Stimulated activated CD4-positive, alpha-beta T cell treated with anti-CD3 and anti-CD28 coated beads, Interleukin-15, amount 100 ng/mL, for 48 hours (primary cell): ENCODE data around the gene MRPS26.
A peak's percentile ranks its signal among the peaks of the same experiment; 100 is the strongest.
"Not testable (repeated sequence)": the region's sequence is repeated elsewhere in the genome, so short reads cannot be mapped to it uniquely, and the experiment has no call there.

ENCODE experiments used
- DNase-seq, 2 donors: peaks; one replicate each; pipeline ENCODE4 v3.0.0-alpha.2; 2020; ENCODE audit warnings: low read depth in 2 of 2

The MRPS26 gene

DNA sequence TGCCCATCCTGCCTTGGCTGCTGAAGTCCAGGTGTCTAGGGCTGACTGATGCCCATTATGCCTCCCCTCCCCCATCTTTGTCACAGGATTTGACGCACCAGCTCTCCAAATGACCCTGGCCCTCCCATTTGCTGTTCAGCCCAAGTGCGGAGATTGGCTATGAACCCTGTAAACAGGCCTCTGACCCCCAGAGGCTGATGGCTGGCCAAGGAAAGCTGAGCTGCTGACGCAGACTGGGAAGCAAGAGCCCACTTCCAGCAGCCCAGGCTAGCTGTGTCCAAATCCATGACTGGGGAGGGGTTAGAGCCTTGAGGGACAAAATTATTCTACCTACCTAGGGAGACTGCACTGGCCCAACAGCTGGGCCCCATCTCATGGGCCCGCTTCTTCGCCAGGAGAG, 3.2 kb upstream of the MRPS26 start:
- DNase-seq: no peak

GRCh38 chr20:3043322-3043721, 2.5 kb upstream of the MRPS26 start, which contains the start of gene GNRH2:
TSS of gene GNRH2 (plus strand) at chr20:3043622. CDS start at chr20:3044415, 793 bp downstream.
- DNase-seq: no peak

DNA sequence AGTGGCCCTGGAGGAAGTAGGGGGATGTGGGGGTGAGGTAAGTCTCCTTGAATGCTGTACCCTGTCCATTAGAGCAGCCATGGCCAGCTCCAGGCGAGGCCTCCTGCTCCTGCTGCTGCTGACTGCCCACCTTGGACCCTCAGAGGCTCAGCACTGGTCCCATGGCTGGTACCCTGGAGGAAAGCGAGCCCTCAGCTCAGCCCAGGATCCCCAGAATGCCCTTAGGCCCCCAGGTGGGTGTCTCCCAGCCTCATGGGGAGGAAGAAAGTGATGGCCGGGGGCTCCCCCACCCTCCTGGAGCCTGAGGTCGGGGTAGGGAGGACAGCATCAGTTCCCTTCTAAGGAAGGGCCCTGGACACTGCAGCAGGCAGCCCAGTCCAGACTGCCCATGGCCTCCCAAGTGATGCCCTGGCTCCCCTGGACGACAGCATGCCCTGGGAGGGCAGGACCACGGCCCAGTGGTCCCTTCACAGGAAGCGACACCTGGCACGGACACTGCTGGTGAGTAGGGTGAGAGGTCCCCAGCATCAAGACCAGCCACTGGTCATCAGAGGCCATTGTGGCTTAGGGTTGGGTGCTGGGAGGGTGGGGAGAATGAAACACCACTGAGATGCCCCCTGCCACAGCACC, 1.4 kb upstream of the MRPS26 start:
- DNase-seq: no peak

DNA sequence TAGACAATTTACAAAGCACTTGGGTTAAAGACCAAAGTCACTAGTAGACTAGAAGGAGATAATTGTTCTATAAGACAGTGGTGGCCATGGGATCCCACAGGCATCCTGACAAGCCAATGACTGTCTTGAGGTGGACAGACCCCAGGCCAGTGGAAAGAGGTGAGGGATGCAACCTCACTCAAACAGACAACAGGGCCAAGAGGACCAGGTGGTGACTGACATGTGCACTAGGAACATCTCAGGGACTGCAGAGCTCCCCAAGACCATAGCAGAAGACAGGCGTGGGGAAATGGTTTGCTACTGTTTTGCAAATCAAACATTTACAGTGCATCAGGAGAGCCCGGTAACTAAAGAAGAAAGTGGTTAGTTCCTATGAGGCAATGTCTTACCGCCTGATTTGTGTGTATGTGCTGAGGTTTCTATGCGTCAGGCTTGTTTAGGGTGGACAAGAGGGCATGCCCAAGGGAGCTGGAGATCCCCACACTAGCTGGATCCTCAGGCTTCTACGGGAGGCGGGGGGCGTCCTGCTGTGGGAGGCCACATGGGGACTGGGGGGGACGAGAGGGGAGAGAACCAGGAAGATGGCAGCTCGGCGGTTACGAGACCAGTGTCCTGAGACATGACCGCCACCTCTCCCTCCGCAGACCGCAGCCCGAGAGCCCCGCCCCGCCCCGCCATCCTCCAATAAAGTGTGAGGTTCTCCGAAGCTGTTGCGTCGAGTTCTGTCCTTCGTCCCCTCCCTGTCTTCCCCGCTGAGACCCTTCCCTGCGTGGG, 623 bp upstream of the MRPS26 start:
- peak; percentile 50 to 51 for DNase-seq

DNA sequence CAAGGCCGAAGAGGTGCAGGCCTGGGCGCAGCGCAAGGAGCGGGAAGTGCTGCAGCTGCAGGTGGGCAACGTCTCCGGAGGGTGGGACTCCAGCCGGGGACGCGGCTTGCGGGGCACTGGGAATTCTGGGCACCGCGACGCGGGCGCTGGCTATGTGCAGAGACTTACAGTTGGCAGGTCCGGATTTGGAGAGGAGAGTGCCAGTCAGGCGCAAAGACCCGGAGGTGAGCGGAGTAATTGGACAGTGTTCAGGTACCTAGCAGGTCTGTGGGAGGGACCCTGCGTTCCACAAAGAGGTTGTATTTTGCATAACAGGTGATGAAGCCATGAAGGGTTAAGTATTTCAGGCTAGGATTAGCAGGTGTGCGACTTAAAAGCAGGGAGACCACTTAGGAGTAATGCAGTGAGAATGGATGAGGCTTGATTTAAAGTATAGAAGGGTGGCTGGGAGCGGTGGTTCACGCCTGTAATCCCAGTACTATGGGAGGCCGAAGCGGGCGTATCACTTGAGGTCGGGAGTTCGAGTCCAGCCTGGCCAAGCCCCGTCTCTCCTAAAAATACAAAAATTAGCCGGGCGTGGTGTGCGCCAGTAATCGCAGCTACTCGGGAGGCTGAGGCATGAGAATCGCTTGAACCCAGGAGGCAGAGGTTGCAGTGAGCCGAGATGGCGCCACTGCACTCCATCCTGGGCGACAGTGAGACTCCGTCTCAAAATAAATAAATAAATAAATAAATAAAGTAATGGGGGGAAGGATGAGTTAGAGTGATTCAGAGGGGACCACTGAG, 1.0 kb downstream of the MRPS26 start:
- DNase-seq: no peak

- DNase-seq: no peak
These were observed 1.9 kb downstream of the MRPS26 start for GRCh38 chr20:3047486-3048419.

GRCh38 chr20:3051385-3052019, 5.7 kb downstream of the MRPS26 start:
- no peak for DNase-seq

GRCh38 chr20:3059489-3059888, 13.6 kb downstream of the MRPS26 start:
- no peak for DNase-seq

DNA sequence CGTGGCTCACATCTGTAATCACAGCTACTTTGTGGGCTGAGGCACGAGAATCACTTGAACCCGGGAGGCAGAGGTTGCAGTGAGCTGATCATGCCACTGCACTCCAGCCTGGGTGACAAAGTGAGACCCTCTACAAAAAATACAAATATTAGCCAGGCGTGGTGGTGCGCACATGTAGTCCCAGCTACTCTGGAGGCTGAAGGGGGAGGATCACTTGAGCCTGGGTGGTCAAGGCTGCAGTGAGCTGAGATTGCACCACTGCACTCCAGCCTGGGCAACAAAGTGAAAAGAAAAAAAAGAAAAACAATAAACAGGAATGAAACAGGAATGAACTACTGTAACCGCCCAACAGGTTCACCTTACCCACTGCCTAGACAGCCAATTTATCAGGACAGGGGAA, 18.3 kb downstream of the MRPS26 start:
- DNase-seq: not testable (repeated sequence)

DNA sequence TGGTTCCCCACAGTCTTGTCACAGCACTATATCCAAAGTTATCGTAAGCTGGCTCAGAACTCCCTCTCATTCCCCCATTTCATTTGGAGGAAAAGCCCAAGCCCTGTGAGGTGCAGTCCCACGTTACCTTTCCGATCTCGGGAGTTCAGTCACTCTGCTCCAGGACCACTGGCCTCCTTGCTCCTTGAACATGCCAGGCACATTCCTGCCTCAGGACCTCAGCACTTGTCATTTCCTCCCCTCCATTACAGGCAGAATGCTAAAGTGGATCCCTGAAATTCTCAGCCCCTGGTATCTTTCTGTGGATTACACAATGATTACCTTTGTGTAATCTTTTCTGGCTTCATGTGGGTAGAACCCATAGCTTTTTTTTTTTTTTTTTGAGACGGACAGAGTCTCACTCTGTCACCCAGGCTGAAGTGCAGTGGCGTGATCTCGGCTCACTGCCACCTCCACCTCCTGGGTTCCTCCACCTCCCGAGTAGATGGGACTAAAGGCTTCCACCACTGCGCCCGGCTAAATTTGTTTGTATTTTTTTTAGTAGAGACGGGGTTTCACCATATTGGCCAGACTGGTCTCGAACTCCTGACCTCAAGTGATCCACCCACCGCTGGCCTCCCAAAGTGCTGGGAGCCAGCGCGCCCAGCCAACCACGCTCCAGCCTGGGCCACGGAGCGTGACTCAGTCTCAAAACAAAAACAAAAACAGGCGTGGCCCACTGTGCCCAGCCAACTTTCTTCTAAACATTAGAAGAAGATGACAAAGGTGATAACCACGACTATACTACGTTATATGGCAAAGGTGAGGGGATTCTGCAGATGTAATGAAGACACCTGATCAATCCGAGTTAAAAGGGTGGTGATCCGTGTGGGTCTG, 21.5 kb downstream of the MRPS26 start:
- no peak for DNase-seq

GRCh38 chr20:3068075-3068474, 22.2 kb downstream of the MRPS26 start:
- DNase-seq: no peak

DNA sequence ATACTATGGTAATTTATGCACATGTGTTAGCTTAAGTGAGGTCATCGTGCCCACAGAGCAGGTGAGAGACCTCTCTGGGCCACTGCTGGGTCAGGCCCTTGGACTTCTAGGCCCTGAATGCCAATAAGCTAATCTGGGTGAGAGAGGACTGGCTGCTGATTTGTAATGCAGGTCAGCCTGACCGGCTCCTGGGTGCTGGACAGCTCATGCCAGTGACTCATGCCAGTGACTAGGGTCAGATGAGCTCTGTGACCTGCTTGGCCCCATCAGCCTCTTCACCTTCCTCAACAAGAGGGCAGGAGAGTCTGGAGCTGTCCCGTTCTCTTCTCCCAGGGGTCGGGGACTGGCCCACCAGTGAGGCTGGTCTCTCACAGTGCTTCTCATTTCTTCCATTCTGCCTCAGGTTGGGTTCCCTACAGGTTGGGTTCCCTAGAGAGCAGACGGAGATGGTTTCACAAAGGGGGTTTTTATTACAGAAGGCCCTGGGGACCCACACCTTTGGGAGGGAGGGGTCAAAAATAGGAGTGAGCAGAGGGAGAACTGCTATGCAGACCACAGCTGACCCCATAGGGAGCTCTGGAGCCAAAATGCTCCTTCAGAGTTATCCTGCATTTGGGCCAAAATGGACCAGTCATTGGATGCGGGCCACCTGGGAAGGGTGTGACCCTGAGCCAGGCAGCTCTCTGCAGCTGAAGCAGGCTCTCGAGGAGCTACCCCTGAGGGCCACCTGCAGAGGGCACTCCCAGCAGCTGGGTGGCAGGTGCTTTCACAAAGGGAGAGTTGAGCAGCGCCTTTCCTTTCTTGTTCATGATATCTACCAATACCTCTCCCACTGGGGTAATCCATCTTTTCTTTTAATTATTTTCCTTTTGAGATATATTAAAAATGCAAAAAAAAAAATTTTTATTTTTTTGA, 23.4 kb downstream of the MRPS26 start:
- DNase-seq: no peak

- no peak for DNase-seq
These were observed 24.9 kb downstream of the MRPS26 start for GRCh38 chr20:3070725-3071124.

- DNase-seq: no peak
These were observed 25.4 kb downstream of the MRPS26 start for GRCh38 chr20:3071266-3071609.

DNA sequence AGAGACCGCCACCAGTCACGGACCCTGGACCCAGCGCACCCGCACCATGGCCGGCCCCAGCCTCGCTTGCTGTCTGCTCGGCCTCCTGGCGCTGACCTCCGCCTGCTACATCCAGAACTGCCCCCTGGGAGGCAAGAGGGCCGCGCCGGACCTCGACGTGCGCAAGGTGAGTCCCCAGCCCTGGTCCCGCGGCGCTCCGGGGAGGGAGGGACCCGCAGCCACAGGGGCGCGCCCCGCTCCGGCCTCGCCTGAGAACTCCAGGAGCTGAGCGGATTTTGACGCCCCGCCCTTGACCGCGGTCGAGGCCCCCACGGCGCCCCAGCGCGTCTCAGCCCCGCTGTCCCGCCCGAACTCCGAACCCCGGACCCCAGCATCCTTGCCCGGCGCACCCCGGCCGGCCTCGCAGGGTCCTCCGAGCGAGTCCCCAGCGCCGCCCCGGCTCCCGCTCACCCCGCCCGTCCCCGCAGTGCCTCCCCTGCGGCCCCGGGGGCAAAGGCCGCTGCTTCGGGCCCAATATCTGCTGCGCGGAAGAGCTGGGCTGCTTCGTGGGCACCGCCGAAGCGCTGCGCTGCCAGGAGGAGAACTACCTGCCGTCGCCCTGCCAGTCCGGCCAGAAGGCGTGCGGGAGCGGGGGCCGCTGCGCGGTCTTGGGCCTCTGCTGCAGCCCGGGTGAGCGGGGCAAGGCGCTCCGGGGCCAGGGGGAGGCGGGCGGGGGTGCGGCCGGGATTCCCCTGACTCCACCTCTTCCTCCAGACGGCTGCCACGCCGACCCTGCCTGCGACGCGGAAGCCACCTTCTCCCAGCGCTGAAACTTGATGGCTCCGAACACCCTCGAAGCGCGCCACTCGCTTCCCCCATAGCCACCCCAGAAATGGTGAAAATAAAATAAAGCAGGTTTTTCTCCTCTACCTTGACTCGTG, 26.0 kb downstream of the MRPS26 start, which contains the start of gene OXT:
Gene OXT, plus strand, starts transcription at position 11 of the 920 bp plus-strand sequence. Its CDS starts 36 bp downstream, at position 47.
- peak in 1 of 2 donors; percentile 60 for DNase-seq

DNA sequence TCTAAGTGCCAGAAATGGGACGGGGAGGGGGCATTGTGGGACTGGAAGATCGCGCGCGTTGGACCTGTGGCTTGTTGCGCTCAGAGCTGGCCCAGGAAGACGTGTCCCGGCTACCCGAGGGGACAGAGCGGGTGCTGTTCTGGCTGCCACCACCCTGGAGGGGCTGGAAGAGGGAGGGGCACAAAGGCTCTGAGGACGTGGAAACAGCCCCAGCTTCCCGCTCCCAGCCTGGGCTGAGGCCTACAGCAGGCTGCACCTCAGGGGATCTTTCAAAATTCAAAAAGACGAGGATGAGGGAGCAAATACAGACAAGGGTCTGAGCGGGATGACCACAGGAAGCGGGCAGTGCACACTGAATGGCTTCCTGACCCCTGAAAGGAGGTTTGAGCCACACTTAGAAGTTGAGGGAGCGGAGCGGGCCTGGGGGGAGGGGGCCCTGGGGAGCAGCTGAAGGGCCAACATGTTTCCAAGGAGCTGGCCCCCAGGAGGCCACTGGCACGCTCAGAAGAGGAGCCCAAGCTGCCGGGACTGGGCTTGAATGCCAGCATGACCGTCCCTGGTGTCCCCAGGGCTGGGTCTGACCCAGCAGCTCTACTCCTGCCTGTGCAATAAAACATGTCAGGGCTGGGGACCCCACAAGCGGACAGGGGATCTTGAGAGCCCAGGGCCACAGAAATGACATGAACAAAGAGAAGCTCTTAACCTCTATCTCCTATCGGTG, 26.8 kb downstream of the MRPS26 start:
- no peak for DNase-seq

GRCh38 chr20:3073251-3073643, 27.4 kb downstream of the MRPS26 start:
- DNase-seq: not testable (repeated sequence)
